ENCODE results near the gene MOGAT1.

The MOGAT1 gene

GRCh38 chr2:222637067-222637466 lies 34.4 kb upstream of the MOGAT1 start:
- TF ChIP-seq CTCF (IDR thresholded peaks at IDR 0.05; ENCODE audit: insufficient read depth, low read depth, low read length, missing control alignments), result no peak
- DNase-seq (ENCODE audit: low read depth), result no peak
- H3K4me3 ChIP-seq (ENCODE audit: low read length), result no peak overlapping the region

GRCh38 chr2:222641336-222641735 lies 30.1 kb upstream of the MOGAT1 start:
- H3K4me3 ChIP-seq (ENCODE audit: low read length), result no peak overlapping the region
- TF ChIP-seq CTCF (IDR thresholded peaks at IDR 0.05; ENCODE audit: insufficient read depth, low read depth, low read length, missing control alignments), result no peak
- no peak for DNase-seq (ENCODE audit: low read depth)

- DNase-seq (ENCODE audit: low read depth), result no peak
- no peak overlapping the region for H3K4me3 ChIP-seq (ENCODE audit: low read length)
- no peak for TF ChIP-seq CTCF (IDR thresholded peaks at IDR 0.05; ENCODE audit: insufficient read depth, low read depth, low read length, missing control alignments)
These were observed 28.3 kb upstream of the MOGAT1 start for GRCh38 chr2:222643134-222643533.

- no peak overlapping the region for H3K4me3 ChIP-seq (ENCODE audit: low read length)
- TF ChIP-seq CTCF (IDR thresholded peaks at IDR 0.05; ENCODE audit: insufficient read depth, low read depth, low read length, missing control alignments), result no peak
These were observed 25.4 kb upstream of the MOGAT1 start for GRCh38 chr2:222646008-222646407.

GRCh38 chr2:222649801-222650200 lies 21.7 kb upstream of the MOGAT1 start:
- no peak for TF ChIP-seq CTCF (IDR thresholded peaks at IDR 0.05; ENCODE audit: insufficient read depth, low read depth, low read length, missing control alignments)
- no peak overlapping the region for H3K4me3 ChIP-seq (ENCODE audit: low read length)
- no peak for DNase-seq (ENCODE audit: low read depth)

More at GRCh38 chr2:222646008-222646407, 25.4 kb upstream of the MOGAT1 start:
- DNase-seq (ENCODE audit: low read depth), result no peak

GRCh38 chr2:222651718-222652418 lies 19.6 kb upstream of the MOGAT1 start:
- H3K4me3 ChIP-seq (ENCODE audit: low read length), result no peak overlapping the region
- DNase-seq (ENCODE audit: low read depth), result no peak
- no peak for TF ChIP-seq CTCF (IDR thresholded peaks at IDR 0.05; ENCODE audit: insufficient read depth, low read depth, low read length, missing control alignments)

Measured in epithelial cell of esophagus (primary cell).